Lower lobe of right lung (tissue), 2 donors: ENCODE measurements around the gene NUP210. TPM values are rescaled to one million over a fixed set of nuclear protein-coding genes. Genes with fewer than 3 reads are reported as not detected.

Experiments
- ATAC-seq, 2 donors: fragments of 200-7000 bp; cut with Tn5 transposase; one replicate each; pipeline ENCODE4 v1.9.1; 2020 to 2022; ENCODE audit warnings: mild to moderate bottlenecking in 2 of 2, moderate library complexity in 2 of 2
- DNase-seq: peaks from one replicate; pipeline ENCODE4 v3.0.0-alpha.2; 2020
- H3K27ac ChIP-seq: fragments of 200-600 bp; one replicate; pipeline ENCODE4 v1.8.0; 2022
- H3K27me3 ChIP-seq: fragments of 200-600 bp; one replicate; pipeline ENCODE4 v1.8.0; 2022; ENCODE audit warnings: low read depth
- H3K36me3 ChIP-seq: fragments of 200-600 bp; one replicate; pipeline ENCODE4 v1.8.0; 2022; ENCODE audit warnings: mild to moderate bottlenecking
- H3K4me1 ChIP-seq: fragments of 200-600 bp; one replicate; pipeline ENCODE4 v1.8.0; 2022
- H3K4me3 ChIP-seq: fragments of 200-600 bp; one replicate; pipeline ENCODE4 v1.8.0; 2022; ENCODE audit warnings: mild to moderate bottlenecking
- H3K9me3 ChIP-seq: fragments of 200-600 bp; one replicate; pipeline ENCODE4 v1.8.0; 2022
- CTCF ChIP-seq: fragments of 200-600 bp; IDR thresholded peaks from one replicate; pipeline ENCODE4 v1.8.0; 2022; ENCODE audit warnings: antibody characterized with exemption, mild to moderate bottlenecking
- intact Hi-C: fragments of 100-400 bp; cut with DNase I; formaldehyde crosslinking; loops from one replicate; pipeline ENCODE4 v1.11.0; 2022
- long read RNA-seq: library from polyadenylated mRNA; unstranded; transcript quantifications from one replicate; pipeline ENCODE4 v2.0.0, GENCODE V29; 2021
- total RNA-seq: library from RNA; stranded (reverse); fragmentation: NEBNext Ultra II Directional; extraction: Animal tissue kit (Norgen Biotek cat#: 25700); gene quantifications from one replicate; pipeline ENCODE4 v1.2.1, GENCODE V29; 2021
- donor health status: DM: no; HTN: yes; CAD: no; lungs with severe emphysema.

The NUP210 gene
- total RNA-seq = 22.2 TPM
- long read RNA-seq, partial matches to known transcripts = 23 of 38 reads
- long read RNA-seq, other reads (novel, unspliced or antisense) = 11 of 38 reads

- Histone ChIP-seq H3K9me3 (no peaks in the 10 kb centered on the region), H3K36me3 (no peaks in the 10 kb centered on the region), H3K4me1 (peaks cover 32% of the 10 kb centered on the region), H3K27ac (peak within 1 kb of the TSS; percentile 74), H3K27me3 (no peaks in the 10 kb centered on the region), H3K4me3 (peak within 1 kb of the TSS; percentile 66)
- ATAC-seq (peak; percentile 73 to 79), DNase-seq (peak; percentile 70)
- TF ChIP-seq CTCF = no peak
- intact Hi-C loops = no loop called here
Measured at GRCh38 chr3:13420045-13420830, at the start of gene NUP210. NUP210 (minus strand) TSS chr3:13420322; CDS start chr3:13420226, 96 bp downstream.

- TF ChIP-seq CTCF = no peak
- intact Hi-C loops = no loop called here
Measured at GRCh38 chr3:13466781-13467180, 46.7 kb upstream of the NUP210 start.

DNA sequence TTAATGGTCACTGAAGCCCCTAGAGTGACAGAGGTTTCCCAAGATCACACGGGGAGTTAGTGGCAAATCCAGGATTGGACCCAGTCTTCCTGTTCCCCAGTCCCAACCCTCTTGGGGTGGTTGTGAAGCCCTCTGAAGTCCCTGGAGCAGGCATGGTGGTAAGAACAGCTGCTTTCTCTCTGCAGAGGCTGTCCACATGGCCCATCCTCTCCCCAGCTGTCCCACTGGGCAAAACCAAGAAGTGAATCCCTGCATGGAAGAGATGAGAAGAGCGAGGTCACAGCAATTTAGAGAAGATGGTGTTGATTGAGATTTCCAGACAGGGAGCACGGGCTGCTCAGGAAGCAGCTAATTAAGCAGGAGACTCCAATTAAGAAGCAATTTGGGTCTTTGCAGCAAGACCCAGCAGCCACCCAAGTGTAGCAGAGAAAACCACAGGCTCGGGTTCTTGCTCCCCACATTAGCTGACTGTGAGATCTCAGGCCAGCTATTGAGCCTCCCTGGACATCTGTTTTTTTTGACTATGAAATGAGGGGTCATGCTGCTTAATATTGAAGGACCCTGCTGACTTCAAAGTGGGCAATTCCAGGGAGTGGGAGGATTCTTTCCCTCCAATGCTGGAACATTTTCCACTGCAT, 45.2 kb upstream of the NUP210 start:
- Histone ChIP-seq H3K4me3 (no peak overlapping the region), H3K36me3 (no peaks in the 10 kb centered on the region), H3K27me3 (no peaks in the 10 kb centered on the region), H3K9me3 (no peaks in the 10 kb centered on the region), H3K4me1 (no peaks in the 10 kb centered on the region), H3K27ac (no peak overlapping the region)
- intact Hi-C loops = no loop called here
- no peak for ATAC-seq
- no peak for TF ChIP-seq CTCF
- DNase-seq = no peak

More at GRCh38 chr3:13466781-13467180, 46.7 kb upstream of the NUP210 start:
- no peak for DNase-seq
- no peak overlapping the region for H3K27ac ChIP-seq
- H3K27me3 ChIP-seq = no peaks in the 10 kb centered on the region
- H3K9me3 ChIP-seq = no peaks in the 10 kb centered on the region
- H3K4me1 ChIP-seq = no peaks in the 10 kb centered on the region
- no peak for ATAC-seq
- H3K36me3 ChIP-seq = no peaks in the 10 kb centered on the region
- H3K4me3 ChIP-seq = no peak overlapping the region

DNA sequence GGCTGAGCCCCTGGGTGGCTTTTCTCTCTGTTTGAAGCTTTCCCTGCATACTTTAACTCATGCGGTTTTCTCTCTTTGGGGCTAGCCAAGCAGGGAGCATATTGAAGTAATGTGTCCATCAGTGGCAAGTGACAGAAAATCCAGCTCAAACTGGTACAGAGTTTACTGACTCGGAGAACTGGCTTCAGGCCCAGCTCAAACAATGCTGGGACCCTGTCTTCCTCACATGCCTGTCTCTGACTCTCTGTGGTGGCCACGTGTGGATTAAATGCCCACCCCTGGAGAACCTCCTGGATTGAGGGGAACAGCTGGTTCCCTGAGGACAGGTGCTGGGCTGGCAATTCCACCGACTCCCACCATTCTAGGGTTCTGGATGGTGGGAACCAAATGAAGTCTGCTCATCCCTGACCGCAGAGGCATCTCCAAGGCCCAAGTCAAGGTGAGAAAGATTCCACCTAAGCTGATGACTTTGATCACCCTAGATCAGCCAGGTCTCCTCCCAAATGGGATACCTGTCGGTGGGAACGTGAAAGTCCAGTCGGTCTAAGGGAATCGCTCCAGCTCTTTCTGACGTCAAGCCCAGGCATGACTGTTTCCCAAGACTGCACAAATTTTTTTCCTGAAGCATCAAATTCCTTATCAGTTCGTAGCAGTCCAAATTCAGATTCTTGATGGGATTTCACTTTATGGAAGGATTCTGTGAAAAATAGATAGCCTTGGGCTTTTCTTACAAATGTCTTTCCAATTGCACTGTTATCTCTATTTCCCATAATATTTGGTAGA, 43.7 kb upstream of the NUP210 start:
- no peak for TF ChIP-seq CTCF
- no peak overlapping the region for H3K27ac ChIP-seq
- H3K4me1 ChIP-seq = no peaks in the 10 kb centered on the region
- ATAC-seq = no peak
- no peak overlapping the region for H3K4me3 ChIP-seq
- intact Hi-C loops = no loop called here
- H3K27me3 ChIP-seq = no peaks in the 10 kb centered on the region
- H3K36me3 ChIP-seq = no peaks in the 10 kb centered on the region
- DNase-seq = no peak
- H3K9me3 ChIP-seq = no peaks in the 10 kb centered on the region

- no peak overlapping the region for H3K4me3 ChIP-seq
- intact Hi-C loops = no loop called here
- TF ChIP-seq CTCF = no peak
- no peak for DNase-seq
- no peaks in the 10 kb centered on the region for H3K4me1 ChIP-seq
- H3K36me3 ChIP-seq = no peaks in the 10 kb centered on the region
- ATAC-seq = no peak
- H3K27ac ChIP-seq = no peak overlapping the region
- no peaks in the 10 kb centered on the region for H3K9me3 ChIP-seq
- H3K27me3 ChIP-seq = no peaks in the 10 kb centered on the region
Measured at GRCh38 chr3:13462822-13463221, 42.7 kb upstream of the NUP210 start.
